Measurements from ENCODE around the gene TSC22D3.

The TSC22D3 gene

DNA sequence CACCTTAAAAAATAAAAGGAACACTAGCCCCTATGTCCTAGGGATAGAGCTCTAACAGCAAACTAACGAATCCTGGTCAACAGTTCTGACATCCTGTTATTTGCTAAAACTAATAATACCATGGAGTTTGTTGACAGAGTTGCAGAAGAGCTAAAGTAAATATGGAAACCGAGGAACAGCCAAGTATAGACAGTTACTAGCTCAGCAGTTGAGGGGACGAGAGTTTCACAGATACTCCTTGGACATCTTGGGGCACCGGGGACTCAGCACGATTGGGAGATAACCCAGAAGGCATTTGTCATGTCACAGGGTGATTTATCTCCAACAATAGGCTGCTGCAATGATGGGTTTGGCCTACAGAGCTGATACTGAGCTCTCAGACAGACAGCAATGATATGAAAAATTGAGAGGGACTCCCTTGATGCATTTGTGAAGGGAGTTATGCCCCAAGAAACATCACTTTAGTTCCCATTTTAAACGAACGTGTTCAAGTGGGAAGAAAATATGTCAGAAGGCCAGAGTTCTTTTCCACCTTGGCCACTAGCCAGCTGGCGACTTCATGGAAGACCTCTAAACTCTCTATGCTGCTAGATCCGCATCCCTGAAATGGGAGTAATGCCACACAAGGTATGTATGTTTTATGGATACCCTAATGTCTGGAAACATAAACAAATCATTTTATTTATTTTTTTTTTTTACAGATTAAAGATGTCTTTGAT lies 48.6 kb downstream of the TSC22D3 start:
- H3K27me3 ChIP-seq (ENCODE audit: control insufficient read depth, insufficient read depth, low read length) = no peaks in the 10 kb centered on the region

DNA sequence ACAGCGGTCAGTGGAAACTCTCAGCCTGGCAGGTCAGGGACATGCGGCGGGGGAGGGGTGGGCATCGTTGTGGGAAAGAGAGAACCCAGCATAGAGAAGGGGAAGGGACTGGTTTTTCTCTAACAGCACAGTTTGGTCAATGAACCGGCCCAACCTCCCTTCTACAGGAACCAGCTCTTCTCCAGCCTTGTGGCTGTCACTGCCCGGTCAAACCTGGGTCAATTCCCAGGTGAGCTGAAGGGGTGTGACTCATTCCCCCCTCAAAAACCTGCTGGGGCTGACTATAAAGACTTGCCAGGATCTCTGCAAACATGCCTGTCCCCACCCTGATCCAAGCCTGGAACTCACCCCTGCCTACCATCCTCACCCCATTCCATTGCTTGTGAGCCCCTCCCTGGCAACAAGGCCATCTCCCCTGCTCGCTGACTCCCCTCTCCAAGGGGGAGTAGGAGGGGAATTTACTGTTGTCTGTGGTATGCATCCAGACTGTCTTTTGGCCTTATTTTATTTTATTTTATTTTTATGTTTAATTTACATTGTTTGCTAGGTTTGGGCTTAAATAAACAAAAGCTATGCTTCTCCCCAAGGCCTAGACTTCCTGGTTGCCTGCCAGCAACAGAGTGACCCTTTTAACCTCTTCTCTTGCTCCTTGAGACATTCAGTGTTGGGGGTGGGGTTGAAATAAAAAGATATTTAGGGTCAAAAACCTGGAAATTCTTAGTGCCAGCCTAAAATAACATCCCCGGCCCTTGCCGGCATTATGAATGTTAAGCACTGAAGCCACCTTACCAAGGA lies 49.6 kb downstream of the TSC22D3 start:
- H3K4me3 ChIP-seq (ENCODE audit: low read depth, low read length) = no peak overlapping the region
- H3K4me1 ChIP-seq (ENCODE audit: control insufficient read depth, insufficient read depth, low read length) = peaks cover 16% of the 10 kb centered on the region
- H3K9ac ChIP-seq (ENCODE audit: low read depth, low read length) = no peak overlapping the region

More for the DNA sequence above, 48.6 kb downstream of the TSC22D3 start:
- Histone ChIP-seq H3K9me3 (ENCODE audit: control insufficient read depth, insufficient read depth, low read length) (no peaks in the 10 kb centered on the region), H3K4me1 (ENCODE audit: control insufficient read depth, insufficient read depth, low read length) (peaks cover 26% of the 10 kb centered on the region), H3K9ac (ENCODE audit: low read depth, low read length) (no peak overlapping the region), H3K4me3 (ENCODE audit: low read depth, low read length) (no peak overlapping the region), H3K36me3 (ENCODE audit: control insufficient read depth, insufficient read depth, low read length) (no peaks in the 10 kb centered on the region)

GRCh38 chrX:107724653-107725052 lies 50.9 kb downstream of the TSC22D3 start:
- Histone ChIP-seq H3K4me3 (ENCODE audit: low read depth, low read length) (no peak overlapping the region), H3K4me1 (ENCODE audit: control insufficient read depth, insufficient read depth, low read length) (peaks cover 4% of the 10 kb centered on the region), H3K27me3 (ENCODE audit: control insufficient read depth, insufficient read depth, low read length) (no peaks in the 10 kb centered on the region), H3K36me3 (ENCODE audit: control insufficient read depth, insufficient read depth, low read length) (no peaks in the 10 kb centered on the region), H3K9me3 (ENCODE audit: control insufficient read depth, insufficient read depth, low read length) (no peaks in the 10 kb centered on the region), H3K9ac (ENCODE audit: low read depth, low read length) (no peak overlapping the region)

More for the DNA sequence above, 49.6 kb downstream of the TSC22D3 start:
- Histone ChIP-seq H3K36me3 (ENCODE audit: control insufficient read depth, insufficient read depth, low read length) (no peaks in the 10 kb centered on the region), H3K27me3 (ENCODE audit: control insufficient read depth, insufficient read depth, low read length) (no peaks in the 10 kb centered on the region), H3K9me3 (ENCODE audit: control insufficient read depth, insufficient read depth, low read length) (no peaks in the 10 kb centered on the region)

DNA sequence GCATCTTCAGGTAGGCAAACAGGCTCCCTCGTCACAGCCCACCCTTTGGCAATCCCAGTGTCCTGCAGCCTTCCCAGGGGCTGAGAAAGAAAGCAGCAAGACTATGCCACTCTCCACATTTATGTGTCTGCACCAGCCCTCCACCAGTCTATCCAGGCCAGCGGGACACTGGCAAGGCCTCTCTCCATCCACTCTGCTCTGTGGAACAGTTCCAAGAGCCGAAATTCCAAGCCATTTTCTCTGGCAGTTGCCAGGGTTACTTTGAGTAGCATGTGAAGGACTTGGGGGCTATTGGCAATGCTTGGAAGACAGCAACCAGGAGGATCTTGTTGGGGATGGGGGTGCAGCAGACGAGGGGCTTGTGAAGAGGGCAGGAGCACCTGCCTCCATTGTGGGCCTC lies 52.1 kb downstream of the TSC22D3 start:
- Histone ChIP-seq H3K9me3 (ENCODE audit: control insufficient read depth, insufficient read depth, low read length) (no peaks in the 10 kb centered on the region), H3K4me3 (ENCODE audit: low read depth, low read length) (no peak overlapping the region), H3K27me3 (ENCODE audit: control insufficient read depth, insufficient read depth, low read length) (no peaks in the 10 kb centered on the region)

DNA sequence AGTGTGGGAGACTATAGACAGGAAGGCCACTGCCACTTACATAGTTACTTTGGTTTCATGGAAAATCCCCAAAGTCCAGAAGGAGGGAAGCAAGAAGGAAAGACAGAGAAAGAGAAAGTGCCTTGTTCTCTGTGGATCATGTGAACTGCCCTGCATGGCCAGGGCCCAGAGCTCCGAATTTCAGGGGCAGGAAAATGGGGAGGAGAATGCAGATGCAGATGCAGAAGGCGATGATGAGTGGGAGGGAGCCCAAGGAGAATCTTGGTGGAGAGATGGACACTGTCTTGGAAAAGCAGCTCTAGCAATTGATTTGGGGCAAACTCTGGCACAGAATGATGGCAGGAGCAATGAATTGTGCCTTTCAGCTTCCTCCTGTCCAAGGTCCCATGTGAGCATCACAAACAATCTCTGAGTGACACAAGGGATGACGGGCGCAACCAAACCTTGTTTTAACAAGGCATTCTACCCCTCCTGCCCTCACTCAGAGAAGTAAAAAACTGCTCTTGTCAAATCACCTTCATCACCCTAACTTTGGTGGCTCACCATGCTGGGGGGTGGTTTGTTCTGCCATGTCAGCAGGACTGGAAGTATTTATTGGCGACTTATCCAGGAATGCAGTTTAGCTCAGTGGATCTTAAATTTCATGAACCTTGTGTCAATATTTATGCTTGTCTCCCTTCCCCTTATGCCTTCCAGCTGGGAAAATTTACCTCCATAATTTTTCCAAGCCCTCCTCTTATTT lies 53.5 kb downstream of the TSC22D3 start:
- peaks cover 5% of the 10 kb centered on the region for H3K27me3 ChIP-seq (ENCODE audit: control insufficient read depth, insufficient read depth, low read length)
- no peaks in the 10 kb centered on the region for H3K9me3 ChIP-seq (ENCODE audit: control insufficient read depth, insufficient read depth, low read length)
- peaks cover 17% of the 10 kb centered on the region for H3K4me1 ChIP-seq (ENCODE audit: control insufficient read depth, insufficient read depth, low read length)
- no peak overlapping the region for H3K9ac ChIP-seq (ENCODE audit: low read depth, low read length)
- no peak overlapping the region for H3K4me3 ChIP-seq (ENCODE audit: low read depth, low read length)
- H3K36me3 ChIP-seq (ENCODE audit: control insufficient read depth, insufficient read depth, low read length) = no peaks in the 10 kb centered on the region

More for the DNA sequence above, 52.1 kb downstream of the TSC22D3 start:
- Histone ChIP-seq H3K36me3 (ENCODE audit: control insufficient read depth, insufficient read depth, low read length) (no peaks in the 10 kb centered on the region), H3K9ac (ENCODE audit: low read depth, low read length) (no peak overlapping the region), H3K4me1 (ENCODE audit: control insufficient read depth, insufficient read depth, low read length) (peaks cover 11% of the 10 kb centered on the region)

DNA sequence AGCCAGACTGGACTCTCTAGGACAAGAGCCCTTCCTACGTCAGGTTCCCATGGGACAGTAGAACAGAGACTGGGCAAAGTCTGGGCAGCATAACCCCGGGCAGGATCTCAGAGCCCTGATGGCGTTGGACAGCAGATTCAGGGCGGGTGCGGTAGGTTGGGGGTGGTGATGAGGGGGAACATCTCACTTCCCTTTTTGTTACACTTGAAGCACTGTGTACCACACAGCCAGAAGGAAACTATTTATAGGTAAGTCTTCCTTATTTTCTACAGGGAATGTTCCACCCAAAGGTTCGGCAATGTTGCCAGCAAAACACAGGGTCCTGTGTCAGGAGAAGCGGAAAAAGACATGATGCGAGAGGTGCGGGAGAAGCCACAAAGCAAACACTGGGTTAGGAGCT lies 54.3 kb downstream of the TSC22D3 start:
- no peaks in the 10 kb centered on the region for H3K9me3 ChIP-seq (ENCODE audit: control insufficient read depth, insufficient read depth, low read length)
- peaks cover 6% of the 10 kb centered on the region for H3K27me3 ChIP-seq (ENCODE audit: control insufficient read depth, insufficient read depth, low read length)
- no peak overlapping the region for H3K9ac ChIP-seq (ENCODE audit: low read depth, low read length)
- no peak overlapping the region for H3K4me3 ChIP-seq (ENCODE audit: low read depth, low read length)
- no peaks in the 10 kb centered on the region for H3K36me3 ChIP-seq (ENCODE audit: control insufficient read depth, insufficient read depth, low read length)
- peaks cover 19% of the 10 kb centered on the region for H3K4me1 ChIP-seq (ENCODE audit: control insufficient read depth, insufficient read depth, low read length)

- H3K9ac ChIP-seq (ENCODE audit: low read depth, low read length) = no peak overlapping the region
- peaks cover 24% of the 10 kb centered on the region for H3K4me1 ChIP-seq (ENCODE audit: control insufficient read depth, insufficient read depth, low read length)
- H3K9me3 ChIP-seq (ENCODE audit: control insufficient read depth, insufficient read depth, low read length) = no peaks in the 10 kb centered on the region
- H3K4me3 ChIP-seq (ENCODE audit: low read depth, low read length) = no peak overlapping the region
- peaks cover 17% of the 10 kb centered on the region for H3K27me3 ChIP-seq (ENCODE audit: control insufficient read depth, insufficient read depth, low read length)
- no peaks in the 10 kb centered on the region for H3K36me3 ChIP-seq (ENCODE audit: control insufficient read depth, insufficient read depth, low read length)
These were observed 57.4 kb downstream of the TSC22D3 start for GRCh38 chrX:107718156-107718621.

- H3K9me3 ChIP-seq (ENCODE audit: control insufficient read depth, insufficient read depth, low read length) = no peaks in the 10 kb centered on the region
- H3K4me1 ChIP-seq (ENCODE audit: control insufficient read depth, insufficient read depth, low read length) = peaks cover 24% of the 10 kb centered on the region
- H3K4me3 ChIP-seq (ENCODE audit: low read depth, low read length) = peak overlapping the region; percentile 70
- peaks cover 17% of the 10 kb centered on the region for H3K27me3 ChIP-seq (ENCODE audit: control insufficient read depth, insufficient read depth, low read length)
- H3K9ac ChIP-seq (ENCODE audit: low read depth, low read length) = peak overlapping the region; percentile 39
- H3K36me3 ChIP-seq (ENCODE audit: control insufficient read depth, insufficient read depth, low read length) = no peaks in the 10 kb centered on the region
These were observed 58.5 kb downstream of the TSC22D3 start for GRCh38 chrX:107716816-107717700.

DNA sequence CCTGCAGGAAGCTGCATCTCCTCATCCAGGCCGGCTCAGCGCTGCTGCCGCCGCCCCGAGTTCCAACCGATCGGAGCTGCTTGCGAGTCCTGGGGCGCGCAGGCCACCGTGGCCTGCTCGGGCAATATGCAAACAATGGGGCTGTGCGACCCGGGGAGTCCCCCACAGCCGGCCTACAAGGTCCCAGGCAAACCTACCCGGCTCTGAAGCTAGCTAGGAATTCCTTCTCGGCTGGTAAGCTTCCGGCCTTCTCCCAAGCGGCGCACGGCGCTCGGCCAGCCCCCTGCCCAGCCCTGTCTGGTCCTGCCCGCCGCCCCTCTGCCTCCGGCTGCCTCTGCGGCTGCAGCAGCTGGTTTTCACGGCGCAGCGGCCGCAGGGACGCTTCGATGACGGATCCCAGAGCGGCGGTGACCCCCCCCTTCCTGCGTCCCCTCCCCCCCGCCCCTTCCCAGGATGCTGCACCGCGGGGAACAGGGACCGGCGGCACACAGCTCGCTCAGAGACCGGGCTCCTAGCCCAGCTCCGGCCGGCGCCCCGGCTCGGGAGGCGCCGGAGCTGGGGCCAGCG lies 59.4 kb downstream of the TSC22D3 start:
- peak overlapping the region; percentile 84 for H3K9ac ChIP-seq (ENCODE audit: low read depth, low read length)
- peaks cover 24% of the 10 kb centered on the region for H3K4me1 ChIP-seq (ENCODE audit: control insufficient read depth, insufficient read depth, low read length)
- H3K36me3 ChIP-seq (ENCODE audit: control insufficient read depth, insufficient read depth, low read length) = no peaks in the 10 kb centered on the region
- peaks cover 17% of the 10 kb centered on the region for H3K27me3 ChIP-seq (ENCODE audit: control insufficient read depth, insufficient read depth, low read length)
- H3K4me3 ChIP-seq (ENCODE audit: low read depth, low read length) = peak overlapping the region; percentile 70
- no peaks in the 10 kb centered on the region for H3K9me3 ChIP-seq (ENCODE audit: control insufficient read depth, insufficient read depth, low read length)

GRCh38 chrX:107715331-107716117 lies 60.1 kb downstream of the TSC22D3 start:
- Histone ChIP-seq H3K4me1 (ENCODE audit: control insufficient read depth, insufficient read depth, low read length) (peaks cover 24% of the 10 kb centered on the region), H3K4me3 (ENCODE audit: low read depth, low read length) (peak overlapping the region; percentile 70), H3K36me3 (ENCODE audit: control insufficient read depth, insufficient read depth, low read length) (no peaks in the 10 kb centered on the region), H3K27me3 (ENCODE audit: control insufficient read depth, insufficient read depth, low read length) (peaks cover 17% of the 10 kb centered on the region), H3K9ac (ENCODE audit: low read depth, low read length) (peak overlapping the region; percentile 84), H3K9me3 (ENCODE audit: control insufficient read depth, insufficient read depth, low read length) (no peaks in the 10 kb centered on the region)
